HG03108 (cell line): ENCODE results near the gene RUSC2.
"Not testable (repeated sequence)": the region's sequence is repeated elsewhere in the genome, so short reads cannot be mapped to it uniquely, and the experiment has no call there.

ENCODE experiments used
- ATAC-seq: cut with Tn5 transposase; IDR thresholded peaks from one replicate; pipeline ENCODE4 v1.9.1; 2021; ENCODE audit warnings: moderate library complexity; ENCODE audit not compliant: unreplicated experiment

The RUSC2 gene

GRCh38 chr9:35489313-35490154, at the start of gene RUSC2:
Gene RUSC2 (plus strand): TSS chr9:35490111. CDS start chr9:35546522, 56,411 bp downstream.
- no peak for ATAC-seq

GRCh38 chr9:35446012-35446411, 43.9 kb upstream of the RUSC2 start:
- ATAC-seq, result no peak

- ATAC-seq, result no peak
These were observed 41.4 kb upstream of the RUSC2 start for GRCh38 chr9:35448496-35448895.

GRCh38 chr9:35452481-35452880, 37.4 kb upstream of the RUSC2 start:
- no peak for ATAC-seq

- no peak for ATAC-seq
These were observed 36.1 kb upstream of the RUSC2 start for GRCh38 chr9:35453786-35454185.

- ATAC-seq, result no peak
These were observed 25.5 kb upstream of the RUSC2 start for GRCh38 chr9:35464141-35465025.

GRCh38 chr9:35470340-35470739, 19.6 kb upstream of the RUSC2 start:
- no peak for ATAC-seq

- ATAC-seq, result no peak
These were observed 19.0 kb upstream of the RUSC2 start for GRCh38 chr9:35470894-35471293.

- no peak for ATAC-seq
These were observed 13.3 kb upstream of the RUSC2 start for GRCh38 chr9:35476596-35476995.

GRCh38 chr9:35477211-35477855, 12.6 kb upstream of the RUSC2 start:
- not testable (repeated sequence) for ATAC-seq

- no peak for ATAC-seq
These were observed 11.0 kb upstream of the RUSC2 start for GRCh38 chr9:35478871-35479270.

- ATAC-seq, result no peak
These were observed 8.4 kb upstream of the RUSC2 start for GRCh38 chr9:35481347-35481975.

GRCh38 chr9:35482071-35482470, 7.8 kb upstream of the RUSC2 start:
- no peak for ATAC-seq

GRCh38 chr9:35484406-35484805, 5.5 kb upstream of the RUSC2 start:
- no peak for ATAC-seq

- ATAC-seq, result no peak
These were observed 2.8 kb upstream of the RUSC2 start for GRCh38 chr9:35487081-35487480.

- no peak for ATAC-seq
These were observed 1.9 kb upstream of the RUSC2 start for GRCh38 chr9:35488021-35488420.

- ATAC-seq, result no peak
These were observed 1.2 kb upstream of the RUSC2 start for GRCh38 chr9:35488566-35489312.

GRCh38 chr9:35490155-35490909, 421 bp downstream of the RUSC2 start:
- ATAC-seq, result no peak

- ATAC-seq, result no peak
These were observed 1.1 kb downstream of the RUSC2 start for GRCh38 chr9:35490910-35491465.
